Measurements from ENCODE around the gene MYO3B.

Gene MYO3B

DNA sequence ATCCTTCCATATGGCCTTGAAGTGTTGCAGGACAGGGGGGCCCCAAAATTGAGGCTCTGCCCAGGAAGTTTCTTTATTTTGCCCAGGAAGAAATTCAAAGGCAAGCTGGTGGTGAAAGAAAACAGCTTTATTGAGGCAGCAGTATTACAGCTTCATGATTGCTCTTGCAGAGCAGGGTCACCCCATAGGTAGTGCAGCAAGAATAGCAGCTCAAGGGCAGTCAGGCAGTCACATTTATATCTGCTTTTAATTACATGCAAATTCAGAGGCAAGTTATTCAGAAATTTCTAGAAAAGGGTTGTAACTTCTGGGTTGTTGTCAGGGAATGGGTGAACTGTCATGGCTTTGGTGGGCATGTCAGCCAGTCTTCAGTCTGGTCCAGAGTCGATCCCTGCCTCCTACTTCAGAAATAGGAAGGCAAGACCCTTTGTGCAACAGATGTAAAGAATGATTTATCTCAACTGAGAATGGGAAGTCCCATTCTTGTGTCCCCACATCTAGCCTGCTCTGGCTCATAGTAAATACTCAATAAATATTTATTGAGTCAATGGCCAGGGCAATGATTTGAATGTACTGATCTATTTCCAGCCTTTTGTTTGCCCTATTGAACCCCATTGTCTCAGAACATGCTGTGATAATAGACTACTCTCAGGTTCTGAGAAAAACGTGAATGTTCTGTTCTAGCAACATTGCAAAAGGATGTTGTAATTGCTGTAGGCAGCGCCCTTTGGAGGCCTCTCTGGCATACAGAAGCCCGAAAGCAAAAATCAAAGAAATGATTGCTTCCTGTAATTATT, 129.8 kb downstream of the MYO3B start:
- DNase-seq, result no peak
- in situ Hi-C loops (cut with HindIII; ENCODE audit: low pct_ligation_motif_present, low pct_unique_long_range_greater_than_20kb, low sequenced_read_pairs), result no loop called here

- DNase-seq, result no peak
- in situ Hi-C loops (cut with HindIII; ENCODE audit: low pct_ligation_motif_present, low pct_unique_long_range_greater_than_20kb, low sequenced_read_pairs), result no loop called here
Measured at GRCh38 chr2:170310876-170311502, 133.0 kb downstream of the MYO3B start.

- DNase-seq, result no peak
- in situ Hi-C loops (cut with HindIII; ENCODE audit: low pct_ligation_motif_present, low pct_unique_long_range_greater_than_20kb, low sequenced_read_pairs), result no loop called here
Measured at GRCh38 chr2:170313347-170313991, 135.5 kb downstream of the MYO3B start.

DNA sequence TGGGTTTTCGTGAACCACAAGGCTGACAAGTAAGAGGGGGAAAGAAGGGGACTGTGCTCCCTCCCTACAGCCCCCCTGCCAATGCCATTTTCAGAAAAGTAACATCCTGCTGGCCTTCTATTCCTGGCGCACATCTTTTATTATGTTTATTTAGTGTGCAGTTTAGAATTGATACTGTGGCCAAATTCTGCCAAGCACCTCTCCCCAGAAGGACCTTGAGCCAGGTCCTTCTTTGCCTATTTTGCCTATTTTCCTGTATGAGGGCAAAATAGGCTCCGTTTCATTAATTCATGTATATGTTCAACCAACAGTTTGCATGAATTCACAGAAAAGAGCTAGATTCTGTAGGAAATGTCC, 136.0 kb downstream of the MYO3B start:
- in situ Hi-C loops (cut with HindIII; ENCODE audit: low pct_ligation_motif_present, low pct_unique_long_range_greater_than_20kb, low sequenced_read_pairs), result no loop called here
- no peak for DNase-seq

DNA sequence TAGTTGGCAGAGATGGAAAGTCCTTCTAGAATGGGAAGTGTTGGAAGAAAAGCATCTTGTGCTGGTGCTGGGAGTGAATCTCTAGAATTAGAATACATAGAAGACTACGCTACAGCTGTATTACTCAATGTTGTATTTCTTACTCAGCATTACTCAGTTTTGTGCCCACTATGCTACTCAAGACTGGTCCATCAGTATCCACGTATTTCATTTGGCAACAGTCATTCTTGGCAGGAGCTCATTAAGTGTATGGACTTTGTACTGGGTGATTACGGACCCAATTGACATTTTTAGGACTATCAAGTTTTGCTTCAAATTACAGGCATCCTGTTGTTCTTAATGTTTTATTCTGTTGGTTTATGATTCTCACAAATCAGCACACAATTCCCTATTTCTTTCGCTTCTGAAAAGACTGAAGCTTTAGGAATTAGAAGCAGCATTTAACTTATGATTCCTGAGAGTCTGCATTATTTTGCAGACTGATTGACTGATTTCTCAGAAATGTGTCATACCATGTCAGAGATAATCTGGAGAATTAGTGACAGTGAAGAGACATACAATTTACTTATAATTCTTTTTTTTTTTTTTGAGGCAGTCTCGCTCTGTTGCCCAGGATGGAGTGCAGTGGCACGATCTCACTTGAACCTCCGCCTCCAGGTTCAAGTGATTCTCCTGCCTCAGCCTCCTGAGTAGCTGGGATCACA, 136.9 kb downstream of the MYO3B start:
- DNase-seq, result no peak
- in situ Hi-C loops (cut with HindIII; ENCODE audit: low pct_ligation_motif_present, low pct_unique_long_range_greater_than_20kb, low sequenced_read_pairs), result no loop called here

GRCh38 chr2:170320948-170321347, 143.0 kb downstream of the MYO3B start:
- DNase-seq, result no peak
- in situ Hi-C loops (cut with HindIII; ENCODE audit: low pct_ligation_motif_present, low pct_unique_long_range_greater_than_20kb, low sequenced_read_pairs), result no loop called here

DNA sequence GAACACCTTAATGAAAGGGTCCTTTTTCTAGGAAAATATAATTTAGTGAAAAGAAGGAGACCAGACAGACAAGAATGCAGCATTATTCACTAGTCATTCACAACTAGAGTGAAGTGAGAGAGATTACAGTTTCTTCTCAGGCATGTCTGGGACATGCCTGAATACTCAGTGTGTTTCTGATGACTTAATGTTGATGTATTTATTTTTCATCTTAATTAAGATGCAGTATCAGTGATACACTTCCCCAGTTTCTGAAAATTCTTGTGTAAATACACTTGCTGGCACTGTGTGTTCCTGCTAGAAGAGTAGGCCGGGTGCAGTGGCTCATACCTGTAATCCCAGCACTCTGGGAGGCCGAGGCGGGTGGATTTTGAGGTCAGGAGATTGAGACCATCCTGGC, 143.6 kb downstream of the MYO3B start:
- DNase-seq, result no peak
- in situ Hi-C loops (cut with HindIII; ENCODE audit: low pct_ligation_motif_present, low pct_unique_long_range_greater_than_20kb, low sequenced_read_pairs), result no loop called here

DNA sequence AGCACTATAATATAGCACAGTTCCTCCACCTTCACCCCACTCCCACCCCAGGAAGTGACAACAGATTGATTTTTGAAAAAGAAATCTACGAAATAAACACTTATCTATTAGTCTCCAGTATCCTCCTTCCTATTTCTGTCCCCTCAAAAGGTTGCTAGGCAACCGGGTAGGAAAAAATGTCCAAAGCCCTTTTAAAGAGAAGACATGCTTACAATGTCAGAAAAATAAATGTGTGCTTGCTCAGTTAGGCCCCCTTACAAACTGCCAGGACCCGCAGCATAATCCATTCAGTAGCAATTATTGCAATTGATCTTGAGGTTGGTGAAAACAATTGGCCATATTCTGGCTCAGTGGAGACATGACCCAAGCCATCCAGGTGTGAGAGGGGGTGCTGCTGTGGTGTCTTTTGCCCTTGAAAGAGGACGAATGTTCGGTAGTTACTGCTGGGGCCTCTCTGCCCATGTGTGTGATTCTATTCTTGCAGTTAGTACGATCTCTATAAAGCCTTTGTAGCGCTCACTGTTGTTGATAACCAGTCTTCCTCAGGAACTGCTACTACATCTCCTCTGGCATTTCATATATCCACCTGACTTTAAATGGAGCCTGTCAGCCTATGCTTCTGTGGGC, 144.3 kb downstream of the MYO3B start:
- no peak for DNase-seq
- in situ Hi-C loops (cut with HindIII; ENCODE audit: low pct_ligation_motif_present, low pct_unique_long_range_greater_than_20kb, low sequenced_read_pairs), result no loop called here

DNA sequence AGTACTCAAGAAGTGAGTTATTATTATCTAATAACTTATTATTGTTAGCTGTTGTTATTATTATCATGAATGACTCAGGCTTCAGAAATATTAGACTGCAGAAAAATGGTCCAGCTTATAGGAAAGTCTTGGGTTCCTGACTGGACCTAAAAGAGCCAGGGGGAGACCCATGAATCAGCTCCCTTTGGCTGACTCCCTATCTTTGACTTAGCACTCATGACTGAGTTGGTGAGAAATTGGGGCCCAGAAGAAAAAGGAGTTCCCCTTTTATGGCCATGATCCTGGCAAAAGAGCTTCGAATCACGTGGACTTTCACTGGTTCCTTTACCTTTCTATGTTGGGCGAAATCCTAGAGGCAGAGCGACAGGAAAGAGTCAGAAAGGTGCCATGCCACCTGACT, 145.8 kb downstream of the MYO3B start:
- DNase-seq, result no peak
- in situ Hi-C loops (cut with HindIII; ENCODE audit: low pct_ligation_motif_present, low pct_unique_long_range_greater_than_20kb, low sequenced_read_pairs), result no loop called here

- peak; percentile 41 for DNase-seq
- in situ Hi-C loops (cut with HindIII; ENCODE audit: low pct_ligation_motif_present, low pct_unique_long_range_greater_than_20kb, low sequenced_read_pairs), result no loop called here
Measured at GRCh38 chr2:170324640-170325046, 146.7 kb downstream of the MYO3B start.

GRCh38 chr2:170330881-170331280, 152.9 kb downstream of the MYO3B start:
- in situ Hi-C loops (cut with HindIII; ENCODE audit: low pct_ligation_motif_present, low pct_unique_long_range_greater_than_20kb, low sequenced_read_pairs), result no loop called here
- DNase-seq, result no peak

DNA sequence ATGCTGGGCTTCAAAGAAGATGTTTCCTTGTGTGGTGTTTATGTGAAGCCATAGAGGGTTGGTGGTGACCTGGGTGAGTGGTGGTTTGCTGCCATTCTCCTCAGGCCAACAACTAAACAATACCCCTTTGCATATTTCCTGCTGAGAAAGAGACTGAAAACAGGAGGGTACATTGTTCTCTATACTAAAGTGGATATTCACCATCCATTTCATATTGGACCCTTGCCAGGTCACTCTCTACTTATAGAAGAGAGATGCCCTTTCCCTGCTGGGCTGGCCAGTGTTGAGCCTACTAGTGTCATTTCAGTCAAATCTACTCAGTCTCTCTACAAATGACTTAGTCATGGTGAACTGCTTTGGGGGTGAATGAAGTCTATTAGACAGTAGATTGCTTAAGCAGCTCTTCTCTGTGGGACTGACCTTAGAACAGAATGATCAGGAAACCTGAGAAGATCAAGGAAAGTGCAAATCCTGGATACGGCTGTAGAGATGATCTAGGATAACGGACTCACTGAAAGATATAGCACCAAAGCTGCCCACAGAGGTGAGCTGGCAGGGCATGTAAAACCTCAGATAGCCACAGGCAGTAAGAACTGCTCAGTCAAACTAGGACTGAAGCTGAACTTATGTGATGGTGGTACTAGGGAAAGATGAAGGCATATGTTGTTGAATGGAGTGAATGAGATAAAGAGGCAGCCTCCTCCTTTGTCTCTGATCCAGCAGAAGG, 154.9 kb downstream of the MYO3B start:
- in situ Hi-C loops (cut with HindIII; ENCODE audit: low pct_ligation_motif_present, low pct_unique_long_range_greater_than_20kb, low sequenced_read_pairs), result no loop called here
- no peak for DNase-seq

DNA sequence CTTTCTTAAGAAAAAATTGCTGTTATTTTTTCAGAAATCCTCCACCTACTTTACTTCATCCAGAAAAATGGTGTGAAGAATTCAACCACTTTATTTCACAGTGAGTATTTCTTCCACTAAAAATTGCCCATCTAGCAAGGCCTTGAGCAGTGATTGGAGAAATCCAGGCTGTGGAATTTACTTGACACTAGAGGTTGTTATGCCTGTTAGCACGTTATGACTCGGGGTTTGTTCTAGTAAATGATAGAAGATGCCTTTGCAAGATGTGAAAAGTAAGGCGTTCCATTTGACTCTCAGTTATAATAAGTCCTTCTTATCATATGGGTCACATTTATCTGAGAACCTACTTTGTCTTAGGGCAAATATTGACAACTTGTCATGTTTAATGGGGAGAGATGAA, 157.4 kb downstream of the MYO3B start:
- in situ Hi-C loops (cut with HindIII; ENCODE audit: low pct_ligation_motif_present, low pct_unique_long_range_greater_than_20kb, low sequenced_read_pairs), result no loop called here

DNA sequence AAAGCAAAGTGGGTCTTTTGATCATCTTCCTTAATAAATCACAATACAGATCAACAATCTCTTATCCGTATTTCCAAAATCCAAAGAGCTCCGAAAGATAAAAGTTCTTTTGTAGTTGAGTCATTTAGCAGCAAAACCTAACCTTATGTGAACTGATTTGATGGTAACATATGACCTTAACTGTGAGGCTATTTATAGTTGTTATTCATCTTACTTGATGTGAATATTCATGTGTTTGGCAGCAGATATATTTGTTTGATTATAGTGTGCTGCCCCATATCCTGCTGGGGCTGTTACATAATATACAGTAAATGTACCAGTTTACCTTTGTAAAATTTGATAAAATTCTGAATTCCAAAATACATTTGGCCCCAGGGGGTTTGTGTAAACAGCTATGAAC, 158.5 kb downstream of the MYO3B start:
- DNase-seq, result no peak
- in situ Hi-C loops (cut with HindIII; ENCODE audit: low pct_ligation_motif_present, low pct_unique_long_range_greater_than_20kb, low sequenced_read_pairs), result no loop called here

More for the DNA sequence above, 157.4 kb downstream of the MYO3B start:
- no peak for DNase-seq

GRCh38 chr2:170336916-170337315, 159.0 kb downstream of the MYO3B start:
- no peak for DNase-seq
- in situ Hi-C loops (cut with HindIII; ENCODE audit: low pct_ligation_motif_present, low pct_unique_long_range_greater_than_20kb, low sequenced_read_pairs), result no loop called here

- in situ Hi-C loops (cut with HindIII; ENCODE audit: low pct_ligation_motif_present, low pct_unique_long_range_greater_than_20kb, low sequenced_read_pairs), result no loop called here
Measured at GRCh38 chr2:170339322-170339721, 161.4 kb downstream of the MYO3B start.

GRCh38 chr2:170339750-170340692, 162.1 kb downstream of the MYO3B start:
- in situ Hi-C loops (cut with HindIII; ENCODE audit: low pct_ligation_motif_present, low pct_unique_long_range_greater_than_20kb, low sequenced_read_pairs), result no loop called here
- DNase-seq, result no peak

More at GRCh38 chr2:170339322-170339721, 161.4 kb downstream of the MYO3B start:
- DNase-seq, result no peak

Data from ACHN (cell line).